HEK293 (cell line): ENCODE measurements around the gene GLRA3.

Source experiments
- CTCF ChIA-PET: fragments of 350-600 bp; formaldehyde crosslinking; extraction: SDS; loops from one replicate; lab custom pipeline; 2021; ENCODE audit warnings: antibody characterized with exemption; lab: Yijun Ruan, JAX
- POLR2A ChIA-PET: fragments of 300-600 bp; formaldehyde crosslinking; extraction: SDS; loops from one replicate; lab custom pipeline; 2020; ENCODE audit warnings: antibody characterized with exemption, inconsistent platforms; lab: Yijun Ruan, JAX
- H3K27ac ChIP-seq: fragments of 200-500 bp; sonication (Bioruptor generic); 2 replicates; pipeline ENCODE4 v1.5.1; 2014; ENCODE audit warnings: low read depth, low read length, control low read depth, inconsistent platforms; ENCODE audit errors: extremely low read depth
- H3K36me3 ChIP-seq, 2 experiments: fragments of 200-500 bp in 1 of 2; sonication (Bioruptor generic) in 1 of 2; 1 replicate in 1 of 2; 2 replicates in 1 of 2; pipeline ENCODE4 v1.5.1; 2014 to 2017; ENCODE audit warnings: inconsistent platforms in 2 of 2, low read length in 2 of 2; ENCODE audit not compliant: control insufficient read depth in 2 of 2, insufficient read depth in 1 of 2
- H3K4me1 ChIP-seq: fragments of 200-500 bp; sonication (Bioruptor generic); 2 replicates; pipeline ENCODE4 v1.5.1; 2014; ENCODE audit warnings: mild to moderate bottlenecking, low read length, inconsistent platforms; ENCODE audit not compliant: control insufficient read depth, insufficient read depth
- H3K4me3 ChIP-seq: 2 replicates; pipeline ENCODE4 v1.5.1; 2011; ENCODE audit warnings: low read depth, mild to moderate bottlenecking, control low read depth, low read length, moderate library complexity
- H3K9me3 ChIP-seq: fragments of 200-500 bp; sonication (Bioruptor generic); 2 replicates; pipeline ENCODE4 v1.5.1; 2014; ENCODE audit warnings: low read depth, low read length, inconsistent platforms; ENCODE audit not compliant: control insufficient read depth, insufficient read depth
- BCL11B ChIP-seq: fragments of 450-650 bp; formaldehyde crosslinking; IDR thresholded peaks from 2 replicates; pipeline ENCODE4 v1.5.1; 2016; ENCODE audit warnings: low read depth, missing biosample characterization, missing genetic modification characterization
- MZF1 ChIP-seq: fragments of 450-650 bp; formaldehyde crosslinking; IDR thresholded peaks from 2 replicates; pipeline ENCODE4 v1.5.1; 2017; ENCODE audit warnings: missing biosample characterization, missing genetic modification characterization, borderline replicate concordance
- SETDB1 ChIP-seq: IDR thresholded peaks from one replicate; pipeline ENCODE4 v1.6.1; 2017; ENCODE audit warnings: mild to moderate bottlenecking, low read length, moderate library complexity, mixed read lengths; ENCODE audit not compliant: insufficient read length
- TRIM28 ChIP-seq: IDR thresholded peaks from 2 replicates; pipeline ENCODE4 v1.6.1; 2011; ENCODE audit warnings: low read length, control low read depth, borderline replicate concordance
- YY2 ChIP-seq: fragments of 450-650 bp; formaldehyde crosslinking; IDR thresholded peaks from 2 replicates; pipeline ENCODE4 v1.5.1; 2016; ENCODE audit warnings: missing biosample characterization, missing genetic modification characterization
- ZBTB20 ChIP-seq: fragments of 450-650 bp; formaldehyde crosslinking; IDR thresholded peaks from 2 replicates; pipeline ENCODE4 v1.5.1; 2016; ENCODE audit warnings: missing biosample characterization, missing genetic modification characterization
- ZBTB44 ChIP-seq: fragments of 450-650 bp; IDR thresholded peaks from 2 replicates; pipeline ENCODE4 v1.5.1; 2018; ENCODE audit warnings: missing biosample characterization, mild to moderate bottlenecking, missing genetic modification characterization
- ZBTB48 ChIP-seq: fragments of 450-650 bp; formaldehyde crosslinking; IDR thresholded peaks from 2 replicates; pipeline ENCODE4 v1.5.1; 2016; ENCODE audit warnings: missing biosample characterization, missing genetic modification characterization
- ZFP3 ChIP-seq: fragments of 450-650 bp; formaldehyde crosslinking; IDR thresholded peaks from 2 replicates; pipeline ENCODE4 v1.5.1; 2016; ENCODE audit warnings: low read depth, missing biosample characterization, missing genetic modification characterization
- ZNF10 ChIP-seq: fragments of 450-650 bp; formaldehyde crosslinking; IDR thresholded peaks from 2 replicates; pipeline ENCODE4 v1.5.1; 2017; ENCODE audit warnings: missing biosample characterization, missing genetic modification characterization
- ZNF19 ChIP-seq: fragments of 450-650 bp; formaldehyde crosslinking; IDR thresholded peaks from 2 replicates; pipeline ENCODE4; 2016; ENCODE audit warnings: missing biosample characterization, missing genetic modification characterization, low read depth
- ZNF530 ChIP-seq: fragments of 450-650 bp; formaldehyde crosslinking; IDR thresholded peaks from 2 replicates; pipeline ENCODE4 v1.5.1; 2016; ENCODE audit warnings: low read depth, missing biosample characterization, missing genetic modification characterization
- ZNF623 ChIP-seq: fragments of 450-650 bp; formaldehyde crosslinking; IDR thresholded peaks from 2 replicates; pipeline ENCODE4 v1.5.1; 2016; ENCODE audit warnings: missing biosample characterization, missing genetic modification characterization
- ZNF76 ChIP-seq: fragments of 450-650 bp; formaldehyde crosslinking; IDR thresholded peaks from 2 replicates; pipeline ENCODE4; 2016; ENCODE audit warnings: low read depth, missing biosample characterization, missing genetic modification characterization, borderline replicate concordance
- ZNF837 ChIP-seq: fragments of 450-650 bp; formaldehyde crosslinking; IDR thresholded peaks from 2 replicates; pipeline ENCODE4 v1.5.1; 2016; ENCODE audit warnings: missing biosample characterization, missing genetic modification characterization
- TF ChIP-seq, protein P1 (sequence below): fragments of 450-650 bp; formaldehyde crosslinking; IDR thresholded peaks from 2 replicates; pipeline ENCODE4 v1.5.1; 2016; ENCODE audit warnings: missing biosample characterization, missing genetic modification characterization, borderline replicate concordance
- TF ChIP-seq, protein P2 (sequence below): fragments of 450-650 bp; formaldehyde crosslinking; IDR thresholded peaks from 2 replicates; pipeline ENCODE4; 2016; ENCODE audit warnings: missing biosample characterization, missing genetic modification characterization
- TF ChIP-seq, protein P3 (sequence below): fragments of 450-650 bp; formaldehyde crosslinking; IDR thresholded peaks from 2 replicates; pipeline ENCODE4 v1.5.1; 2016; ENCODE audit warnings: missing biosample characterization, missing genetic modification characterization
- TF ChIP-seq, protein P4 (sequence below): fragments of 450-650 bp; formaldehyde crosslinking; IDR thresholded peaks from 2 replicates; pipeline ENCODE4 v1.5.1; 2016; ENCODE audit warnings: missing biosample characterization, missing genetic modification characterization, borderline replicate concordance

GLRA3 gene

GRCh38 chr4:174834477-174834876 lies 5.4 kb upstream of the GLRA3 start:
- CTCF ChIA-PET = no interaction called here
- no peak for TF ChIP-seq ZBTB44 (tag by site-specific recombination)
- no peak for TF ChIP-seq YY2
- TF ChIP-seq, protein P1, sequence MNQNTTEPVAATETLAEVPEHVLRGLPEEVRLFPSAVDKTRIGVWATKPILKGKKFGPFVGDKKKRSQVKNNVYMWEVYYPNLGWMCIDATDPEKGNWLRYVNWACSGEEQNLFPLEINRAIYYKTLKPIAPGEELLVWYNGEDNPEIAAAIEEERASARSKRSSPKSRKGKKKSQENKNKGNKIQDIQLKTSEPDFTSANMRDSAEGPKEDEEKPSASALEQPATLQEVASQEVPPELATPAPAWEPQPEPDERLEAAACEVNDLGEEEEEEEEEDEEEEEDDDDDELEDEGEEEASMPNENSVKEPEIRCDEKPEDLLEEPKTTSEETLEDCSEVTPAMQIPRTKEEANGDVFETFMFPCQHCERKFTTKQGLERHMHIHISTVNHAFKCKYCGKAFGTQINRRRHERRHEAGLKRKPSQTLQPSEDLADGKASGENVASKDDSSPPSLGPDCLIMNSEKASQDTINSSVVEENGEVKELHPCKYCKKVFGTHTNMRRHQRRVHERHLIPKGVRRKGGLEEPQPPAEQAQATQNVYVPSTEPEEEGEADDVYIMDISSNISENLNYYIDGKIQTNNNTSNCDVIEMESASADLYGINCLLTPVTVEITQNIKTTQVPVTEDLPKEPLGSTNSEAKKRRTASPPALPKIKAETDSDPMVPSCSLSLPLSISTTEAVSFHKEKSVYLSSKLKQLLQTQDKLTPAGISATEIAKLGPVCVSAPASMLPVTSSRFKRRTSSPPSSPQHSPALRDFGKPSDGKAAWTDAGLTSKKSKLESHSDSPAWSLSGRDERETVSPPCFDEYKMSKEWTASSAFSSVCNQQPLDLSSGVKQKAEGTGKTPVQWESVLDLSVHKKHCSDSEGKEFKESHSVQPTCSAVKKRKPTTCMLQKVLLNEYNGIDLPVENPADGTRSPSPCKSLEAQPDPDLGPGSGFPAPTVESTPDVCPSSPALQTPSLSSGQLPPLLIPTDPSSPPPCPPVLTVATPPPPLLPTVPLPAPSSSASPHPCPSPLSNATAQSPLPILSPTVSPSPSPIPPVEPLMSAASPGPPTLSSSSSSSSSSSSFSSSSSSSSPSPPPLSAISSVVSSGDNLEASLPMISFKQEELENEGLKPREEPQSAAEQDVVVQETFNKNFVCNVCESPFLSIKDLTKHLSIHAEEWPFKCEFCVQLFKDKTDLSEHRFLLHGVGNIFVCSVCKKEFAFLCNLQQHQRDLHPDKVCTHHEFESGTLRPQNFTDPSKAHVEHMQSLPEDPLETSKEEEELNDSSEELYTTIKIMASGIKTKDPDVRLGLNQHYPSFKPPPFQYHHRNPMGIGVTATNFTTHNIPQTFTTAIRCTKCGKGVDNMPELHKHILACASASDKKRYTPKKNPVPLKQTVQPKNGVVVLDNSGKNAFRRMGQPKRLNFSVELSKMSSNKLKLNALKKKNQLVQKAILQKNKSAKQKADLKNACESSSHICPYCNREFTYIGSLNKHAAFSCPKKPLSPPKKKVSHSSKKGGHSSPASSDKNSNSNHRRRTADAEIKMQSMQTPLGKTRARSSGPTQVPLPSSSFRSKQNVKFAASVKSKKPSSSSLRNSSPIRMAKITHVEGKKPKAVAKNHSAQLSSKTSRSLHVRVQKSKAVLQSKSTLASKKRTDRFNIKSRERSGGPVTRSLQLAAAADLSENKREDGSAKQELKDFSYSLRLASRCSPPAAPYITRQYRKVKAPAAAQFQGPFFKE (tag by site-specific recombination) = no peak
- no peak for TF ChIP-seq ZNF76 (tag by site-specific recombination)
- no peak for TF ChIP-seq MZF1 (tag by site-specific recombination)
- TF ChIP-seq, protein P2, sequence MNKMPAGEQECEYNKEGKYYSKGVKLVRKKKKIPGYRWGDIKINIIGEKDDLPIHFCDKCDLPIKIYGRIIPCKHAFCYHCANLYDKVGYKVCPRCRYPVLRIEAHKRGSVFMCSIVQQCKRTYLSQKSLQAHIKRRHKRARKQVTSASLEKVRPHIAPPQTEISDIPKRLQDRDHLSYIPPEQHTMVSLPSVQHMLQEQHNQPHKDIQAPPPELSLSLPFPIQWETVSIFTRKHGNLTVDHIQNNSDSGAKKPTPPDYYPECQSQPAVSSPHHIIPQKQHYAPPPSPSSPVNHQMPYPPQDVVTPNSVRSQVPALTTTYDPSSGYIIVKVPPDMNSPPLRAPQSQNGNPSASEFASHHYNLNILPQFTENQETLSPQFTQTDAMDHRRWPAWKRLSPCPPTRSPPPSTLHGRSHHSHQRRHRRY = no peak
- TF ChIP-seq BCL11B = no peak
- TF ChIP-seq, protein P3, sequence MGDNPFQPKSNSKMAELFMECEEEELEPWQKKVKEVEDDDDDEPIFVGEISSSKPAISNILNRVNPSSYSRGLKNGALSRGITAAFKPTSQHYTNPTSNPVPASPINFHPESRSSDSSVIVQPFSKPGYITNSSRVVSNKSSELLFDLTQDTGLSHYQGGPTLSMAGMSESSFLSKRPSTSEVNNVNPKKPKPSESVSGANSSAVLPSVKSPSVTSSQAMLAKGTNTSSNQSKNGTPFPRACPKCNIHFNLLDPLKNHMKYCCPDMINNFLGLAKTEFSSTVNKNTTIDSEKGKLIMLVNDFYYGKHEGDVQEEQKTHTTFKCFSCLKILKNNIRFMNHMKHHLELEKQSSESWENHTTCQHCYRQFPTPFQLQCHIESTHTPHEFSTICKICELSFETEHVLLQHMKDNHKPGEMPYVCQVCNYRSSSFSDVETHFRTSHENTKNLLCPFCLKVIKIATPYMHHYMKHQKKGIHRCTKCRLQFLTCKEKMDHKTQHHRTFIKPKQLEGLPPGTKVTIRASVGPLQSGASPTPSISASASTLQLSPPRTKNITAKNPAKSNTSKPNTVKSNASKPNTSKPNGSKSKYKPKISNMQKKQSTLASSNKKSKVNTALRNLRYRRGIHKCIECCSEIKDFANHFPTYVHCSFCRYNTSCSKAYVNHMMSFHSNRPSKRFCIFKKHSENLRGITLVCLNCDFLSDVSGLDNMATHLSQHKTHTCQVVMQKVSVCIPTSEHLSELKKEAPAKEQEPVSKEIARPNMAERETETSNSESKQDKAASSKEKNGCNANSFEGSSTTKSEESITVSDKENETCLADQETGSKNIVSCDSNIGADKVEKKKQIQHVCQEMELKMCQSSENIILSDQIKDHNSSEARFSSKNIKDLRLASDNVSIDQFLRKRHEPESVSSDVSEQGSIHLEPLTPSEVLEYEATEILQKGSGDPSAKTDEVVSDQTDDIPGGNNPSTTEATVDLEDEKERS (tag by site-specific recombination) = no peak
- no peak for TF ChIP-seq ZNF10 (tag by site-specific recombination)
- TF ChIP-seq ZNF530 = no peak
- TF ChIP-seq ZNF19 (tag by site-specific recombination) = no peak
- no peak for TF ChIP-seq TRIM28
- no peak for TF ChIP-seq ZNF837 (tag by site-specific recombination)
- TF ChIP-seq, protein P4, sequence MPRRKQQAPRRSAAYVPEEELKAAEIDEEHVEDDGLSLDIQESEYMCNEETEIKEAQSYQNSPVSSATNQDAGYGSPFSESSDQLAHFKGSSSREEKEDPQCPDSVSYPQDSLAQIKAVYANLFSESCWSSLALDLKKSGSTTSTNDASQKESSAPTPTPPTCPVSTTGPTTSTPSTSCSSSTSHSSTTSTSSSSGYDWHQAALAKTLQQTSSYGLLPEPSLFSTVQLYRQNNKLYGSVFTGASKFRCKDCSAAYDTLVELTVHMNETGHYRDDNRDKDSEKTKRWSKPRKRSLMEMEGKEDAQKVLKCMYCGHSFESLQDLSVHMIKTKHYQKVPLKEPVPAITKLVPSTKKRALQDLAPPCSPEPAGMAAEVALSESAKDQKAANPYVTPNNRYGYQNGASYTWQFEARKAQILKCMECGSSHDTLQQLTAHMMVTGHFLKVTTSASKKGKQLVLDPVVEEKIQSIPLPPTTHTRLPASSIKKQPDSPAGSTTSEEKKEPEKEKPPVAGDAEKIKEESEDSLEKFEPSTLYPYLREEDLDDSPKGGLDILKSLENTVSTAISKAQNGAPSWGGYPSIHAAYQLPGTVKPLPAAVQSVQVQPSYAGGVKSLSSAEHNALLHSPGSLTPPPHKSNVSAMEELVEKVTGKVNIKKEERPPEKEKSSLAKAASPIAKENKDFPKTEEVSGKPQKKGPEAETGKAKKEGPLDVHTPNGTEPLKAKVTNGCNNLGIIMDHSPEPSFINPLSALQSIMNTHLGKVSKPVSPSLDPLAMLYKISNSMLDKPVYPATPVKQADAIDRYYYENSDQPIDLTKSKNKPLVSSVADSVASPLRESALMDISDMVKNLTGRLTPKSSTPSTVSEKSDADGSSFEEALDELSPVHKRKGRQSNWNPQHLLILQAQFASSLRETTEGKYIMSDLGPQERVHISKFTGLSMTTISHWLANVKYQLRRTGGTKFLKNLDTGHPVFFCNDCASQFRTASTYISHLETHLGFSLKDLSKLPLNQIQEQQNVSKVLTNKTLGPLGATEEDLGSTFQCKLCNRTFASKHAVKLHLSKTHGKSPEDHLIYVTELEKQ (tag by site-specific recombination) = no peak
- TF ChIP-seq ZBTB20 (tag by site-specific recombination) = no peak
- TF ChIP-seq ZFP3 = no peak
- no peak for TF ChIP-seq ZBTB48 (tag by site-specific recombination)
- TF ChIP-seq ZNF623 (tag by site-specific recombination) = no peak
- TF ChIP-seq SETDB1 = no peak
- no peak overlapping the region for H3K4me3 ChIP-seq
- H3K4me1 ChIP-seq = no peaks in the 10 kb centered on the region
- H3K9me3 ChIP-seq = no peaks in the 10 kb centered on the region
- H3K36me3 ChIP-seq = no peaks in the 10 kb centered on the region
- POLR2A ChIA-PET = no interaction called here
- H3K27ac ChIP-seq = no peak overlapping the region
